A549 (cell line): ENCODE measurements around the gene AP1M1. TPM values are rescaled to one million over a fixed set of nuclear protein-coding genes. Genes with fewer than 3 reads are reported as not detected.

Experiments used
- ATAC-seq, 2 experiments: fragments of 200-7000 bp in 1 of 2; fragments of >200 bp in 1 of 2; cut with Nextera tagmentation in 1 of 2; cut with Tn5 transposase in 1 of 2; 3 replicates each; pipeline versions ENCODE4 v1.8.0 to v1.9.1; 2018 to 2020; ENCODE audit warnings: mild to moderate bottlenecking in 1 of 2, moderate library complexity in 1 of 2
- CTCF ChIA-PET: fragments of 300-600 bp; sonication (Branson Sonifier 250); formaldehyde crosslinking; extraction: SDS; loops from one replicate; lab custom pipeline; 2021; ENCODE audit warnings: antibody characterized with exemption, inconsistent platforms; lab: Yijun Ruan, JAX
- POLR2A ChIA-PET: fragments of 350-600 bp; formaldehyde crosslinking; extraction: SDS; loops from one replicate; lab custom pipeline; 2021; ENCODE audit warnings: antibody characterized with exemption, inconsistent platforms; lab: Yijun Ruan, JAX
- DNase-seq, 2 experiments: peaks; one replicate each; pipeline versions ENCODE4 v3.0.0 to v3.0.0-alpha.2; 2011 to 2016; ENCODE audit warnings: low read depth in 1 of 2, low spot score in 1 of 2
- FAIRE-seq: peaks from 2 replicates; lab custom pipeline; 2011; peaks lifted over from hg19 to GRCh38; lab: Jason Lieb, UNC
- H3K27ac ChIP-seq, 2 experiments: fragments of >200 bp; sonication (Bioruptor Twin); formaldehyde crosslinking; 3 replicates each; pipeline ENCODE4 v1.5.1; 2016 to 2017
- H3K4me1 ChIP-seq: fragments of >200 bp; sonication (Bioruptor Twin); formaldehyde crosslinking; 3 replicates; pipeline ENCODE4 v1.6.1; 2016
- H3K4me2 ChIP-seq: fragments of >200 bp; sonication (Bioruptor Twin); formaldehyde crosslinking; 3 replicates; pipeline ENCODE4 v1.6.1; 2016
- H3K4me3 ChIP-seq: fragments of >200 bp; sonication (Bioruptor Twin); formaldehyde crosslinking; 3 replicates; pipeline ENCODE4 v1.5.1; 2016
- H3K9me3 ChIP-seq: fragments of >200 bp; sonication (Bioruptor Twin); formaldehyde crosslinking; 3 replicates; pipeline ENCODE4 v1.6.1; 2016
- CBX8 ChIP-seq: fragments of 200-600 bp; sonication (generic); IDR thresholded peaks from 2 replicates; pipeline ENCODE4 v1.6.1; 2016
- CHD2 ChIP-seq: fragments of 150-350 bp; IDR thresholded peaks from 2 replicates; pipeline ENCODE4 v1.6.1; 2014; ENCODE audit warnings: low read length; ENCODE audit not compliant: partially characterized antibody
- EHF ChIP-seq: fragments of 250-450 bp; sonication (Bioruptor Pico); IDR thresholded peaks from 2 replicates; pipeline ENCODE4 v1.5.0; 2020; ENCODE audit warnings: mild to moderate bottlenecking
- EHMT2 ChIP-seq: fragments of 200-600 bp; sonication (generic); IDR thresholded peaks from 2 replicates; pipeline ENCODE4 v1.6.1; 2016; ENCODE audit warnings: antibody characterized with exemption, low read depth, mild to moderate bottlenecking, moderate library complexity
- EP300 ChIP-seq, 2 experiments: fragments of >200 bp; sonication (Bioruptor Twin); formaldehyde crosslinking; IDR thresholded peaks; 2 replicates in 1 of 2; 3 replicates in 1 of 2; pipeline ENCODE4 v1.6.1; 2016 to 2017
- ESRRA ChIP-seq: fragments of 150-350 bp; IDR thresholded peaks from 2 replicates; pipeline ENCODE4 v1.6.1; 2014; ENCODE audit warnings: mild to moderate bottlenecking, low read length, borderline replicate concordance
- JUN ChIP-seq, 2 experiments: fragments of >200 bp; sonication (Bioruptor Twin); formaldehyde crosslinking; IDR thresholded peaks; 2 replicates in 1 of 2; 3 replicates in 1 of 2; pipeline ENCODE4 v1.6.1; 2016 to 2017
- KDM5A ChIP-seq: fragments of 200-600 bp; sonication (generic); IDR thresholded peaks from 2 replicates; pipeline ENCODE4 v1.6.1; 2016; ENCODE audit warnings: antibody characterized with exemption, mild to moderate bottlenecking
- MAFK ChIP-seq: fragments of 450-650 bp; IDR thresholded peaks from 2 replicates; pipeline ENCODE4 v1.6.1; 2014; ENCODE audit not compliant: partially characterized antibody
- MAZ ChIP-seq: fragments of 150-350 bp; IDR thresholded peaks from 2 replicates; pipeline ENCODE4 v1.6.1; 2014; ENCODE audit warnings: antibody characterized with exemption, low read depth, low read length, borderline replicate concordance
- MYC ChIP-seq: IDR thresholded peaks from 2 replicates; pipeline ENCODE4 v1.6.1; 2012; ENCODE audit warnings: mild to moderate bottlenecking, inconsistent platforms, low read length, improper control_type of control experiment, borderline replicate concordance
- NPAS2 ChIP-seq: fragments of 250-450 bp; sonication (Bioruptor Pico); IDR thresholded peaks from 2 replicates; pipeline ENCODE4 v1.8.0; 2022; ENCODE audit warnings: mild to moderate bottlenecking, moderate library complexity, borderline replicate concordance
- NR3C1 ChIP-seq: fragments of >200 bp; sonication (Bioruptor Twin); formaldehyde crosslinking; IDR thresholded peaks from 3 replicates; pipeline ENCODE4 v1.6.1; 2017
- PHF8 ChIP-seq: fragments of 200-600 bp; sonication (generic); IDR thresholded peaks from 2 replicates; pipeline ENCODE4 v1.6.1; 2016; ENCODE audit warnings: low read depth, mild to moderate bottlenecking, antibody characterized with exemption, moderate library complexity, borderline replicate concordance
- POLR2A ChIP-seq: IDR thresholded peaks from 2 replicates; pipeline ENCODE4 v1.6.1; 2012; ENCODE audit warnings: mild to moderate bottlenecking, low read length
- POLR2AphosphoS2 ChIP-seq: conservative IDR thresholded peaks from 2 replicates; pipeline ENCODE4 v1.6.1; 2012; ENCODE audit warnings: low read length, improper control_type of control experiment, inconsistent platforms
- RARB ChIP-seq: fragments of 250-450 bp; sonication (Bioruptor Pico); IDR thresholded peaks from 2 replicates; pipeline ENCODE4 v1.8.0; 2021; ENCODE audit warnings: mild to moderate bottlenecking, moderate library complexity
- RCOR1 ChIP-seq: fragments of 150-350 bp; IDR thresholded peaks from 2 replicates; pipeline ENCODE4 v1.6.1; 2014; ENCODE audit warnings: antibody characterized with exemption, low read length, low read depth
- RFX5 ChIP-seq: fragments of 450-650 bp; IDR thresholded peaks from 2 replicates; pipeline ENCODE4 v1.7.1; 2014; ENCODE audit warnings: antibody characterized with exemption, mild to moderate bottlenecking, moderate library complexity
- TFCP2L1 ChIP-seq: fragments of 250-450 bp; sonication (Bioruptor Pico); IDR thresholded peaks from 2 replicates; pipeline ENCODE4 v1.5.0; 2021; ENCODE audit warnings: mild to moderate bottlenecking
- TP53 ChIP-seq: fragments of 250-450 bp; sonication (Bioruptor Pico); IDR thresholded peaks from 2 replicates; pipeline ENCODE4 v1.5.0; 2021; ENCODE audit warnings: mild to moderate bottlenecking, moderate library complexity
- WGBS: methylation state at CpG from one replicate; pipeline ENCODE4 v1.1.6; 2017; ENCODE audit errors: missing lambda C conversion rate; 5-methylcytosine and 5-hydroxymethylcytosine counted together
- polyA plus RNA-seq, 4 experiments: library from polyadenylated mRNA; depleted of rRNA in 3 of 4; stranded (reverse); fragments of >200 nt; fragmentation: RNase III in 1 of 4; extraction: RNeasy Plus Mini Kit Qiagen cat#74134 plus additional on column Dnase treatment in 1 of 4; gene quantifications; 2 replicates in 3 of 4; 3 replicates in 1 of 4; pipeline ENCODE4 v1.2.3, GENCODE V29; 2011 to 2017
- TF ChIP-seq, protein P1 (sequence below): fragments of 200-600 bp; sonication (generic); IDR thresholded peaks from 2 replicates; pipeline ENCODE4 v1.6.1; 2016; ENCODE audit warnings: antibody characterized with exemption, mild to moderate bottlenecking, moderate library complexity
- TF ChIP-seq, protein P2 (sequence below): fragments of 250-450 bp; sonication (Bioruptor Pico); IDR thresholded peaks from 2 replicates; pipeline ENCODE4 v1.5.0; 2021; ENCODE audit warnings: mild to moderate bottlenecking, moderate library complexity, borderline replicate concordance
- TF ChIP-seq, protein P3 (sequence below): fragments of >200 bp; sonication (Bioruptor Twin); formaldehyde crosslinking; IDR thresholded peaks from 3 replicates; pipeline ENCODE4 v1.5.1; 2016
- TF ChIP-seq, protein P4 (sequence below): fragments of >200 bp; sonication (Bioruptor Twin); formaldehyde crosslinking; IDR thresholded peaks from 2 replicates; pipeline ENCODE4 v1.6.1; 2016

Gene AP1M1
- polyA plus RNA-seq, 2 of the 4 experiments (the other 2 are of a cell fraction), result 42.5 to 63.0 TPM

DNA sequence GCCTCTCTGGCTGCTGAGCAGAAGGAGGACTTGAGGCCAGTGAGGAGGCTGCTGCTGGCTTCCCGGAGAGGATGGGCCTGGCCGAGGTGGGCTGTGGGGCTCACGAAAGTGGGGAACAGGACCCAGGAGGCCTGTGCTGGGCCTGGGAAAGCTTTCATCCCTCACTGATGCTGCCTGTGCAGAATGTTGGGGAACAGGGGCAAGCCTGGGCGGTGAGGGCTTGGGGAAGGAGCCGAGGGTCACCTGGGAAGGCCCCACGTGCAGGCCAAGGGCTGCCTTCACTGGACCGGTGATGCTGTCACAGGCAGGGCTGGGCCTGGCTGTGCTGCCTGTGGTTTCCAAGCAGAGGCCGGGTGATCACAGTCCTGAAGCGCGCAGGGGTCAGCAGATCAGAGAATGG, 9.4 kb downstream of the AP1M1 start:
- ATAC-seq, result no peak
- POLR2A ChIA-PET, result no interaction called here
- TF ChIP-seq CBX8 (no peak), KDM5A (no peak), MYC (no peak), TP53 (CRISPR knock-in tag) (no peak), POLR2AphosphoS2 (no peak), POLR2A (no peak), EHMT2 (no peak), NPAS2 (no peak), MAZ (no peak), PHF8 (no peak), CHD2 (no peak), JUN (IDR thresholded peaks at IDR 0.05) (no peak), RARB (CRISPR knock-in tag) (no peak), ESRRA (no peak), TFCP2L1 (CRISPR knock-in tag) (no peak), NR3C1 (no peak)
- TF ChIP-seq, protein P1, sequence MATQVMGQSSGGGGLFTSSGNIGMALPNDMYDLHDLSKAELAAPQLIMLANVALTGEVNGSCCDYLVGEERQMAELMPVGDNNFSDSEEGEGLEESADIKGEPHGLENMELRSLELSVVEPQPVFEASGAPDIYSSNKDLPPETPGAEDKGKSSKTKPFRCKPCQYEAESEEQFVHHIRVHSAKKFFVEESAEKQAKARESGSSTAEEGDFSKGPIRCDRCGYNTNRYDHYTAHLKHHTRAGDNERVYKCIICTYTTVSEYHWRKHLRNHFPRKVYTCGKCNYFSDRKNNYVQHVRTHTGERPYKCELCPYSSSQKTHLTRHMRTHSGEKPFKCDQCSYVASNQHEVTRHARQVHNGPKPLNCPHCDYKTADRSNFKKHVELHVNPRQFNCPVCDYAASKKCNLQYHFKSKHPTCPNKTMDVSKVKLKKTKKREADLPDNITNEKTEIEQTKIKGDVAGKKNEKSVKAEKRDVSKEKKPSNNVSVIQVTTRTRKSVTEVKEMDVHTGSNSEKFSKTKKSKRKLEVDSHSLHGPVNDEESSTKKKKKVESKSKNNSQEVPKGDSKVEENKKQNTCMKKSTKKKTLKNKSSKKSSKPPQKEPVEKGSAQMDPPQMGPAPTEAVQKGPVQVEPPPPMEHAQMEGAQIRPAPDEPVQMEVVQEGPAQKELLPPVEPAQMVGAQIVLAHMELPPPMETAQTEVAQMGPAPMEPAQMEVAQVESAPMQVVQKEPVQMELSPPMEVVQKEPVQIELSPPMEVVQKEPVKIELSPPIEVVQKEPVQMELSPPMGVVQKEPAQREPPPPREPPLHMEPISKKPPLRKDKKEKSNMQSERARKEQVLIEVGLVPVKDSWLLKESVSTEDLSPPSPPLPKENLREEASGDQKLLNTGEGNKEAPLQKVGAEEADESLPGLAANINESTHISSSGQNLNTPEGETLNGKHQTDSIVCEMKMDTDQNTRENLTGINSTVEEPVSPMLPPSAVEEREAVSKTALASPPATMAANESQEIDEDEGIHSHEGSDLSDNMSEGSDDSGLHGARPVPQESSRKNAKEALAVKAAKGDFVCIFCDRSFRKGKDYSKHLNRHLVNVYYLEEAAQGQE, result no peak
- TF ChIP-seq, protein P2, sequence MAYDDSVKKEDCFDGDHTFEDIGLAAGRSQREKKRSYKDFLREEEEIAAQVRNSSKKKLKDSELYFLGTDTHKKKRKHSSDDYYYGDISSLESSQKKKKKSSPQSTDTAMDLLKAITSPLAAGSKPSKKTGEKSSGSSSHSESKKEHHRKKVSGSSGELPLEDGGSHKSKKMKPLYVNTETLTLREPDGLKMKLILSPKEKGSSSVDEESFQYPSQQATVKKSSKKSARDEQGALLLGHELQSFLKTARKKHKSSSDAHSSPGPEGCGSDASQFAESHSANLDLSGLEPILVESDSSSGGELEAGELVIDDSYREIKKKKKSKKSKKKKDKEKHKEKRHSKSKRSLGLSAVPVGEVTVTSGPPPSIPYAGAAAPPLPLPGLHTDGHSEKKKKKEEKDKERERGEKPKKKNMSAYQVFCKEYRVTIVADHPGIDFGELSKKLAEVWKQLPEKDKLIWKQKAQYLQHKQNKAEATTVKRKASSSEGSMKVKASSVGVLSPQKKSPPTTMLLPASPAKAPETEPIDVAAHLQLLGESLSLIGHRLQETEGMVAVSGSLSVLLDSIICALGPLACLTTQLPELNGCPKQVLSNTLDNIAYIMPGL, result no peak
- TF ChIP-seq, protein P3, sequence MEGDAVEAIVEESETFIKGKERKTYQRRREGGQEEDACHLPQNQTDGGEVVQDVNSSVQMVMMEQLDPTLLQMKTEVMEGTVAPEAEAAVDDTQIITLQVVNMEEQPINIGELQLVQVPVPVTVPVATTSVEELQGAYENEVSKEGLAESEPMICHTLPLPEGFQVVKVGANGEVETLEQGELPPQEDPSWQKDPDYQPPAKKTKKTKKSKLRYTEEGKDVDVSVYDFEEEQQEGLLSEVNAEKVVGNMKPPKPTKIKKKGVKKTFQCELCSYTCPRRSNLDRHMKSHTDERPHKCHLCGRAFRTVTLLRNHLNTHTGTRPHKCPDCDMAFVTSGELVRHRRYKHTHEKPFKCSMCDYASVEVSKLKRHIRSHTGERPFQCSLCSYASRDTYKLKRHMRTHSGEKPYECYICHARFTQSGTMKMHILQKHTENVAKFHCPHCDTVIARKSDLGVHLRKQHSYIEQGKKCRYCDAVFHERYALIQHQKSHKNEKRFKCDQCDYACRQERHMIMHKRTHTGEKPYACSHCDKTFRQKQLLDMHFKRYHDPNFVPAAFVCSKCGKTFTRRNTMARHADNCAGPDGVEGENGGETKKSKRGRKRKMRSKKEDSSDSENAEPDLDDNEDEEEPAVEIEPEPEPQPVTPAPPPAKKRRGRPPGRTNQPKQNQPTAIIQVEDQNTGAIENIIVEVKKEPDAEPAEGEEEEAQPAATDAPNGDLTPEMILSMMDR, result no peak
- TF ChIP-seq, all 56 proteins: peak for 0
- CTCF ChIA-PET, result interaction anchor here (0.7 kb wide), 2 partner anchors 10 to 40 kb away, joined by 3 to 4 read pairs; no protein-coding TSS in a partner anchor
- Histone ChIP-seq H3K4me1 (no peaks in the 10 kb centered on the region), H3K27ac (no peak overlapping the region), H3K4me2 (no peak overlapping the region), H3K9me3 (no peaks in the 10 kb centered on the region), H3K4me3 (no peak overlapping the region)
- 94% methylated on average over 8 of the region's 10 CpGs for WGBS
- no peak for DNase-seq
- FAIRE-seq, result no peak

DNA sequence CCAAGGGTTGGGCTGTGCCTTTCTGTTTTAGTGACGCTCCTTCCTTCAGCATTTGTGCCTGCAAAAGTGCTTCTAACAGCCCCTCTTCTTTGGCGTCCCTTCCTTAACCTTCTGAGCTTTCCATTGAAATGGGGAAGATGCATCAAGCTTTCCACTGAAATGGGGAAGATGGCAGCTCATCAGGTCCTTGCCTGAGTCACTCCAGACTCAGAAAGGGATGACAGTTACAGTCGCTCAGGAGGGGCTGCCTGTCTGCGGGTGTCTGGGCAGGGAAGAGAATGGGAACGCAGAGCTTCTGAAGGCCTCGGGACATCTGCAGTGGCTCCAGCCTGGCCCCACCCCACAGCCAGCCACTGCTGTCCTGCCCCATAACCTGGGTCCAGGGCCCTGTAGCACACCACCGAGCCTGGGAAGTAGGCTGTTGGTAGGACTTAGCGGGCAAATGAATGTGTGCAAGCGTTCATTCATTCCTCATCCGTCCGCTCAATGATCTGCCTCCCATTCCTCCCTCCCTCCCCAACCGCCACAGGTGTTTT, 9.8 kb downstream of the AP1M1 start:
- Histone ChIP-seq H3K27ac (no peak overlapping the region), H3K9me3 (no peaks in the 10 kb centered on the region), H3K4me1 (no peaks in the 10 kb centered on the region), H3K4me2 (no peak overlapping the region), H3K4me3 (no peak overlapping the region)
- ATAC-seq, result no peak
- DNase-seq, result no peak
- TF ChIP-seq EP300 (IDR thresholded peaks at IDR 0.05) (no peak), RFX5 (no peak), PHF8 (no peak), JUN (IDR thresholded peaks at IDR 0.05) (no peak), MAFK (no peak), MYC (no peak), RCOR1 (no peak), EHF (no peak), TP53 (CRISPR knock-in tag) (no peak), POLR2A (no peak)
- TF ChIP-seq, protein P4, sequence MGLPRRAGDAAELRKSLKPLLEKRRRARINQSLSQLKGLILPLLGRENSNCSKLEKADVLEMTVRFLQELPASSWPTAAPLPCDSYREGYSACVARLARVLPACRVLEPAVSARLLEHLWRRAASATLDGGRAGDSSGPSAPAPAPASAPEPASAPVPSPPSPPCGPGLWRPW, result no peak
- CTCF ChIA-PET, result no interaction called here
- no peak for FAIRE-seq
- WGBS, result 93% methylated on average over 11 of the region's 12 CpGs
- POLR2A ChIA-PET, result no interaction called here
